Breast epithelium (tissue), 4 donors: ENCODE data around the gene TWF2. TPM values are rescaled to one million over a fixed set of nuclear protein-coding genes. Genes with fewer than 3 reads are reported as not detected.

ENCODE experiments used
- DNase-seq, 2 donors: peaks; one replicate each; pipeline ENCODE4 v3.0.0-alpha.2; 2019; ENCODE audit warnings: low spot score in 2 of 2
- H3K27ac ChIP-seq, 2 donors: fragments of 200-600 bp; sonication (generic) in 1 of 2; one replicate each; pipeline ENCODE4 v1.5.1; 2016 to 2019; ENCODE audit warnings: mild to moderate bottlenecking in 1 of 2
- H3K27me3 ChIP-seq, 2 donors: fragments of 200-600 bp; sonication (generic) in 1 of 2; one replicate each; pipeline versions ENCODE4 v1.5.1 to v1.6.0; 2017 to 2019; ENCODE audit warnings: control low read depth in 1 of 2, mild to moderate bottlenecking in 1 of 2
- H3K36me3 ChIP-seq: fragments of 200-600 bp; one replicate; pipeline ENCODE4 v1.5.1; 2019
- H3K4me1 ChIP-seq, 2 donors: fragments of 200-600 bp; sonication (generic); one replicate each; pipeline ENCODE4 v1.5.1; 2016 to 2019; ENCODE audit warnings: control low read depth in 1 of 2
- H3K4me3 ChIP-seq, 3 donors: fragments of 200-600 bp; sonication (generic); 1 replicate in 2 of 3; 2 replicates in 1 of 3; pipeline ENCODE4 v1.5.1; 2016 to 2019; ENCODE audit warnings: mild to moderate bottlenecking in 3 of 3, moderate library complexity in 2 of 3
- H3K9me3 ChIP-seq, 2 donors: fragments of 200-600 bp; sonication (generic) in 1 of 2; one replicate each; pipeline ENCODE4 v1.5.1; 2016 to 2019; ENCODE audit warnings: control low read depth in 1 of 2
- POLR2A ChIP-seq: fragments of 450-650 bp; IDR thresholded peaks from one replicate; pipeline ENCODE4 v1.6.1; 2016; ENCODE audit warnings: antibody characterized with exemption, mild to moderate bottlenecking, moderate library complexity
- POLR2AphosphoS5 ChIP-seq, 3 donors: sonication (generic); formaldehyde crosslinking; IDR thresholded peaks; one replicate each; pipeline ENCODE4 v1.6.1; 2017; ENCODE audit warnings: antibody characterized with exemption in 3 of 3
- intact Hi-C: fragments of 100-400 bp; cut with DNase I; formaldehyde crosslinking; loops from one replicate; pipeline ENCODE4 v1.15.1; 2023; ENCODE audit warnings: low total_unique reads
- total RNA-seq, 3 donors: library from RNA; depleted of rRNA; stranded (reverse); fragments of >200 nt; gene quantifications; one replicate each; pipeline ENCODE4 v1.1.0, GENCODE V29; 2016
- TF ChIP-seq, protein P1 (sequence below), 3 donors: fragments of 450-650 bp; IDR thresholded peaks; one replicate each; pipeline ENCODE4 v1.5.1; 2016 to 2017; ENCODE audit warnings: antibody characterized with exemption in 3 of 3, mild to moderate bottlenecking in 3 of 3, moderate library complexity in 3 of 3

Gene TWF2
- total RNA-seq, 3 donors from 2014 or later, result 52.7 to 84.5 (median 65.2) TPM

DNA sequence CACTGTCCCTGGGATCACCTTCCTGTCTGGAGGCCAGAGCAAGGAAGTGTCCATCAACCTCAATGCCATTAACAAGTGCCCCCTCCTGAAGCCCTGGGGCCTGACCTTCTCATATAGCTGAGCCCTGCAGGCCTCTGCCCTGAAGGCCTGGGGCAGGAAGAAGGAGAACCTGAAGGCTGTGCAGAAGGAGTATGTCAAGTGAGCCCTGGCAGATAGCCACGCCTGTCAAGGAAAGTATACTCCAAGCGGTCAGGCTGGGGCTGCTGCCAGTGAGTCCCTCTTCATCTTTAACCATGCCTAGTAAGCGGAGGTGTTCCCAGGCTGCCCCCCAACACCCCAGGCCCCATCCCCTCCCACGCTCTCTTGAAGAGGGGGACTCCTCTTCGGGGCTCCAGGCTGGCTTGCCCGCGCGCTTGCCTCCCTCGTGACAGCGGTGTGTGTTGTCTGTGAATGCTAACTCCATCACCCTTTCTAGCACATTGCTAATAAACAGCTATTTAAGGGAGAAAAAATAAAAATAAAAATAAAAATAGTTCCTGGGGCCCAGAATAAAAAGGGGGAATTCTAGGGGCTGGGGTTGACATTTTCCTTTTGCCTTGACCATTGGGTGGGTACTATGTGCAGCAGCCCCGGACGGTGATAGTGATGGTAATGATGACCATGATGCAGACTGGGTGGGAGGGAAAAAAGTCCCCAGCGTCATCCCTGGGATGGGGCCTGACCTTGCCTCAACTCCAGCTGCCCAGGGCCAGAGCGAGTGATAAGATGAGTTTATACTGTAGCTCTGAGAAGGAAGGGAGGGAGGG lies 44.3 kb downstream of the TWF2 start:
- peak overlapping the region in 1 of 2 donors; percentile 87 for H3K27ac ChIP-seq
- H3K4me3 ChIP-seq, result no peak overlapping the region
- H3K9me3 ChIP-seq, result no peaks in the 10 kb centered on the region
- DNase-seq, result no peak
- intact Hi-C loops, result no loop called here
- TF ChIP-seq POLR2AphosphoS5 (IDR thresholded peaks at IDR 0.05), result no peak
- TF ChIP-seq, protein P1, sequence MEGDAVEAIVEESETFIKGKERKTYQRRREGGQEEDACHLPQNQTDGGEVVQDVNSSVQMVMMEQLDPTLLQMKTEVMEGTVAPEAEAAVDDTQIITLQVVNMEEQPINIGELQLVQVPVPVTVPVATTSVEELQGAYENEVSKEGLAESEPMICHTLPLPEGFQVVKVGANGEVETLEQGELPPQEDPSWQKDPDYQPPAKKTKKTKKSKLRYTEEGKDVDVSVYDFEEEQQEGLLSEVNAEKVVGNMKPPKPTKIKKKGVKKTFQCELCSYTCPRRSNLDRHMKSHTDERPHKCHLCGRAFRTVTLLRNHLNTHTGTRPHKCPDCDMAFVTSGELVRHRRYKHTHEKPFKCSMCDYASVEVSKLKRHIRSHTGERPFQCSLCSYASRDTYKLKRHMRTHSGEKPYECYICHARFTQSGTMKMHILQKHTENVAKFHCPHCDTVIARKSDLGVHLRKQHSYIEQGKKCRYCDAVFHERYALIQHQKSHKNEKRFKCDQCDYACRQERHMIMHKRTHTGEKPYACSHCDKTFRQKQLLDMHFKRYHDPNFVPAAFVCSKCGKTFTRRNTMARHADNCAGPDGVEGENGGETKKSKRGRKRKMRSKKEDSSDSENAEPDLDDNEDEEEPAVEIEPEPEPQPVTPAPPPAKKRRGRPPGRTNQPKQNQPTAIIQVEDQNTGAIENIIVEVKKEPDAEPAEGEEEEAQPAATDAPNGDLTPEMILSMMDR (IDR thresholded peaks at IDR 0.05), result no peak
- no peak for TF ChIP-seq POLR2A
- H3K4me1 ChIP-seq, result peaks cover 5 to 22% of the 10 kb centered on the region in 2 donors
- no peaks in the 10 kb centered on the region for H3K27me3 ChIP-seq
- no peaks in the 10 kb centered on the region for H3K36me3 ChIP-seq

DNA sequence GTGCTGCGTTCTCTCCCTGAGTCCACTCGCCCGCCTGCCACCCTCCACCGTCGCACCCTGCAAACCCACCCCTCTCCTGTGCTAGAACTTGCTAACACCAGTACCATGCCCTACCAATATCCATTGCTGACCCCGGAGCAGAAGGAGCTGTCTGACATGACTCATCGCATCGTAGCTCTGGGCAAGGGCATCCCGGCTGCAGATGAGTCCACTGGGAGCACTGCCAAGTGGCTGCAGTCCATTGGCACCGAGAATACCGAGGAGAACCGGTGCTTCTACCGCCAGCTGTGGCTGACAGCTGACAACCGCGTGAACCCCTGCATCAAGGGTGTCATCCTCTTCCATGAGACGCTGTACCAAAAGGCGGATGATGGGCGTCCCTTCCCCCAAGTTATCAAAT lies 45.9 kb downstream of the TWF2 start:
- H3K4me3 ChIP-seq, result no peak overlapping the region
- DNase-seq, result peak; percentile 71 to 81
- H3K36me3 ChIP-seq, result no peaks in the 10 kb centered on the region
- intact Hi-C loops, result no loop called here
- H3K27me3 ChIP-seq, result no peaks in the 10 kb centered on the region
- no peak overlapping the region for H3K27ac ChIP-seq
- TF ChIP-seq POLR2AphosphoS5 (IDR thresholded peaks at IDR 0.05) (no peak), POLR2A (no peak)
- TF ChIP-seq, protein P1 (IDR thresholded peaks at IDR 0.05), result no peak
- H3K4me1 ChIP-seq, result peaks cover 5 to 22% of the 10 kb centered on the region in 2 donors
- no peaks in the 10 kb centered on the region for H3K9me3 ChIP-seq

DNA sequence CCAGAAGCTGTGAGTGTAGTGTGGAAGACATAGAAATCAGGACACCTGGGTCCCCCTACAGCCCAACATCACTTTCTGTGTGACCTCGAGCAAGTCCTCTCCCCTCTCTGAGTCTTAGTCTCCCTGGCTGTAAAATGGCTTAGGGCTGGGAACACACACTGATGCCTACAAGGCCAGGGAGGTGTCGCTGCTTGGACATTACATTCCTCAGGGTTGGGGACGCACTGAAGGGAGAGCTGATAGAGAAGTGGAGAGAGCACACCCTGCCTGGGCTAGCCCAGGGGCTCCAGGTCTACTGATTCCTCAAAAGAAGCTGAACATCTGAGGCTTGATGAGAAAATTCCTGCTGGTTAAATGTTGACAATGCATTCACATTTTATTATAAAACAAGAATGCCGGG lies 47.3 kb downstream of the TWF2 start:
- H3K4me3 ChIP-seq, result no peak overlapping the region
- no peaks in the 10 kb centered on the region for H3K27me3 ChIP-seq
- no peaks in the 10 kb centered on the region for H3K9me3 ChIP-seq
- H3K36me3 ChIP-seq, result no peaks in the 10 kb centered on the region
- TF ChIP-seq, protein P1 (IDR thresholded peaks at IDR 0.05), result no peak
- TF ChIP-seq POLR2A (no peak), POLR2AphosphoS5 (IDR thresholded peaks at IDR 0.05) (no peak)
- intact Hi-C loops, result no loop called here
- peaks cover 0 to 10% of the 10 kb centered on the region in 2 donors for H3K4me1 ChIP-seq
- H3K27ac ChIP-seq, result peak overlapping the region in 1 of 2 donors; percentile 7
- no peak for DNase-seq

DNA sequence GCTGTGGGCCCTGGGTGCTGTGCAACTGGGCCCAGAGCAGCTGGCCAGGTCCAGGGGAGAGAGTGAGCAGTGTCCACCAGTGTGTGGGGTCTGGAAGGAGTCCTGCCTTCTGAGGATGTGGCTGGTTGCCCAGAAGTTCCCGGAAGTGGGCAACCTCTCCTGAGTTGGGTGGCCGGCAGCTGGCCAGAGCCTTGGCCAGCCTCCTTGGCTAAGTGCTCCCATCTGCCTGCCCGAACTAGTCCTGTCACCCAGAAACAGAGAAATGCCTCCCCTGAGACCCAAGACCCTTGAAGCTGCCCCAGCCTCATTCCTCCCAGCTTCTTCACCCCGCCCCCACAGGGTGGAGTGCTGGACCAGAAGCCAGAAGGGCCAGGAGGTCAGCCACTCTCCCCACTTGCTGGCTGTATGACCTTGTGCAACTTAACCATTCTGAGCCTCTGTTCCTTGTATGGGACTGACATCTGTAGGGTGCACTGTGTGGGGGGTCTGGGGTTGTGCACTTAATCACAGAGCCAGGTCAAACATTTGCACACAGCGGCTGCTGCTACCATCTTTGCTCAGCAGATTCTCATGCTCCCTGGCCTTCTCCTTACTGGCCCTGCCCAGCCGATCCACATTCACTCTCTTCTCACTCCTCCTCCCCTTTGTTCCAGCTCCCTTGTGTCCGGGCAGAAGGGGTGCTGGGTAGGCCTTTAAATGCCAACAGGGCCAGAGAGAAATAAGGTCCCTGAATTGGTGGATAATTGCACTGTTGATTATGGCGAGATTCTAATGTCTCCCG lies 48.5 kb downstream of the TWF2 start:
- intact Hi-C loops, result no loop called here
- TF ChIP-seq POLR2A (no peak), POLR2AphosphoS5 (IDR thresholded peaks at IDR 0.05) (peak in 1 of 3 donors; percentile 44)

DNA sequence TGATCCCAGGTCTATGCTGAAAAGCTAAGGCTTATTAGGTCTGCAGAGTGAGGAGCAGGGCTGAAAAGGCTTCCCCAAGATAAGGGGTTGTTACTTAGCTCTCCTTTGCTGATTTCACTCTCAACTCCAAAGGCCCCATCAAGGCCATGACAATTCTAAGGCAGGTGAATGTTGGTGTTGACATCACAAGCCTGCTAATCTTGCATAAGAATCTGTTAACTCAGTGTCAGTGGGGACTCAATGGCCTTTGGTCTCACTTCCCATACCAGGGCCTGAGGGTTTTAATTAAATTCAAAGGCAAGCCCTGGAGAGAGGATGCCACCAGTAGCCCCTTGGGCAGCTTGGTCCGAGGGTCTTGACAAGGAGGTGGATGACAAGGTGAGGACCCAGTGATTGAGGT lies 50.4 kb downstream of the TWF2 start:
- Histone ChIP-seq H3K4me1 (peaks cover 0 to 7% of the 10 kb centered on the region in 2 donors), H3K4me3 (no peak overlapping the region), H3K27ac (no peak overlapping the region), H3K36me3 (no peaks in the 10 kb centered on the region), H3K9me3 (no peaks in the 10 kb centered on the region), H3K27me3 (no peaks in the 10 kb centered on the region)
- TF ChIP-seq POLR2AphosphoS5 (IDR thresholded peaks at IDR 0.05), result no peak
- TF ChIP-seq, protein P1 (IDR thresholded peaks at IDR 0.05), result no peak
- no peak for TF ChIP-seq POLR2A
- no peak for DNase-seq
- intact Hi-C loops, result no loop called here

More for the DNA sequence above, 48.5 kb downstream of the TWF2 start:
- no peaks in the 10 kb centered on the region for H3K36me3 ChIP-seq
- peak in 1 of 2 donors; percentile 57 for DNase-seq
- H3K9me3 ChIP-seq, result no peaks in the 10 kb centered on the region
- H3K27me3 ChIP-seq, result no peaks in the 10 kb centered on the region
- H3K4me3 ChIP-seq, result no peak overlapping the region
- H3K27ac ChIP-seq, result peak overlapping the region; percentile 65 to 71
- H3K4me1 ChIP-seq, result peaks cover 0 to 7% of the 10 kb centered on the region in 2 donors
